H1 (cell line): ENCODE results near the gene ADAD1. TPM values are rescaled to one million over a fixed set of nuclear protein-coding genes. Genes with fewer than 3 reads are reported as not detected.

Experiments
- CTCF ChIA-PET: fragments of 300-600 bp; sonication (Branson Sonifier 250); formaldehyde crosslinking; loops from one replicate; lab custom pipeline; 2021; ENCODE audit not compliant: partially characterized antibody; lab: Charles Lee
- POLR2A ChIA-PET: fragments of 300-600 bp; sonication (Branson Sonifier 250); formaldehyde crosslinking; loops from one replicate; lab custom pipeline; 2021; ENCODE audit warnings: inconsistent platforms; ENCODE audit not compliant: partially characterized antibody; lab: Charles Lee
- DNase-seq, 2 experiments: peaks; one replicate each; pipeline versions ENCODE4 v3.0.0 to v3.0.0-alpha.2; 2010 to 2022; ENCODE audit warnings: low spot score in 2 of 2, low read depth in 1 of 2, mixed read lengths in 1 of 2
- FAIRE-seq: peaks from 2 replicates; lab custom pipeline; 2011; peaks lifted over from hg19 to GRCh38; lab: Jason Lieb, UNC
- H2AFZ ChIP-seq: 2 replicates; pipeline ENCODE4 v1.8.1; 2012; ENCODE audit warnings: low read length, inconsistent platforms
- H2AK5ac ChIP-seq: 2 replicates; pipeline ENCODE4 v1.6.1; 2013; ENCODE audit warnings: low read depth, low read length
- H2BK120ac ChIP-seq: replicated peaks from 2 replicates; pipeline ENCODE3; 2013; ENCODE audit warnings: low read depth, low read length, inconsistent platforms
- H2BK12ac ChIP-seq: 2 replicates; pipeline ENCODE4 v1.6.1; 2013; ENCODE audit warnings: low read depth, low read length
- H2BK15ac ChIP-seq: 2 replicates; pipeline ENCODE4 v1.6.1; 2013; ENCODE audit warnings: low read length
- H2BK20ac ChIP-seq: 2 replicates; pipeline ENCODE4 v1.6.1; 2013; ENCODE audit warnings: low read length
- H2BK5ac ChIP-seq: 2 replicates; pipeline ENCODE4 v1.6.1; 2013; ENCODE audit warnings: low read depth, low read length
- H3K14ac ChIP-seq: 2 replicates; pipeline ENCODE4 v1.6.1; 2013; ENCODE audit warnings: inconsistent platforms; ENCODE audit not compliant: insufficient read length
- H3K18ac ChIP-seq: 2 replicates; pipeline ENCODE4 v1.6.1; 2013; ENCODE audit warnings: low read length; ENCODE audit errors: extremely low read depth
- H3K23ac ChIP-seq: 2 replicates; pipeline ENCODE4 v1.6.1; 2013; ENCODE audit warnings: inconsistent platforms; ENCODE audit not compliant: insufficient read length
- H3K23me2 ChIP-seq: 2 replicates; pipeline ENCODE4 v1.6.1; 2013; ENCODE audit warnings: low read depth, low read length
- H3K27ac ChIP-seq: 2 replicates; pipeline ENCODE4 v1.6.1; 2011; ENCODE audit warnings: low read depth, low read length, inconsistent platforms
- H3K27me3 ChIP-seq, 4 experiments: replicated peaks in 1 of 4; 1 replicate in 1 of 4; 2 replicates in 3 of 4; pipeline versions ENCODE4 v1.6.1 to v1.8.1; 2011 to 2013; ENCODE audit warnings: low read length in 3 of 4, mild to moderate bottlenecking in 3 of 4, inconsistent platforms in 2 of 4, mixed read lengths in 2 of 4, moderate library complexity in 1 of 4; ENCODE audit not compliant: control insufficient read depth in 3 of 4, insufficient read depth in 3 of 4; ENCODE audit errors: extremely low read depth in 1 of 4
- H3K36me3 ChIP-seq, 4 experiments: 2 replicates each; pipeline versions ENCODE4 v1.6.1 to v1.8.1; 2011 to 2013; ENCODE audit warnings: mild to moderate bottlenecking in 4 of 4, low read length in 3 of 4, moderate library complexity in 2 of 4, control low read depth in 1 of 4, inconsistent platforms in 1 of 4; ENCODE audit not compliant: insufficient read depth in 4 of 4, control insufficient read depth in 2 of 4
- H3K4ac ChIP-seq: replicated peaks from 2 replicates; pipeline ENCODE3; 2013; ENCODE audit warnings: low read length, low read depth, mixed read lengths, inconsistent platforms; ENCODE audit not compliant: insufficient read length
- H3K4me1 ChIP-seq, 4 experiments: replicated peaks in 1 of 4; 1 replicate in 1 of 4; 2 replicates in 3 of 4; pipeline versions ENCODE4 v1.6.1 to v1.8.1; 2011 to 2013; ENCODE audit warnings: low read length in 3 of 4, inconsistent platforms in 2 of 4, mixed read lengths in 1 of 4; ENCODE audit not compliant: insufficient read depth in 4 of 4, control insufficient read depth in 3 of 4
- H3K4me2 ChIP-seq, 2 experiments: 2 replicates each; pipeline versions ENCODE4 v1.6.1 to v1.8.1; 2011 to 2013; ENCODE audit warnings: low read depth in 2 of 2, low read length in 2 of 2, control low read depth in 1 of 2, inconsistent platforms in 1 of 2, mild to moderate bottlenecking in 1 of 2; ENCODE audit not compliant: insufficient read depth in 1 of 2
- H3K4me3 ChIP-seq, 4 experiments: fragments of 200-600, 300-600 bp in 1 of 4; sonication (generic), shearing (Covaris generic), sonication (Bioruptor Twin) in 1 of 4; 2 replicates each; pipeline versions ENCODE4 v1.5.1 to v1.8.1; 2011 to 2016; ENCODE audit warnings: low read length in 4 of 4, low read depth in 3 of 4, control low read depth in 2 of 4, inconsistent platforms in 2 of 4, mild to moderate bottlenecking in 2 of 4, mixed read lengths in 1 of 4, moderate library complexity in 1 of 4; ENCODE audit not compliant: insufficient read depth in 2 of 4; ENCODE audit errors: extremely low read depth in 1 of 4
- H3K56ac ChIP-seq: replicated peaks from 2 replicates; pipeline ENCODE3; 2013; ENCODE audit warnings: low read depth, mild to moderate bottlenecking, mixed read lengths, low read length, inconsistent platforms; ENCODE audit not compliant: insufficient read length
- H3K79me1 ChIP-seq: 2 replicates; pipeline ENCODE4 v1.6.1; 2013; ENCODE audit warnings: low read depth, low read length, control low read depth
- H3K79me2 ChIP-seq, 2 experiments: 2 replicates each; pipeline versions ENCODE4 v1.6.1 to v1.8.1; 2012 to 2013; ENCODE audit warnings: low read length in 2 of 2, mild to moderate bottlenecking in 2 of 2, inconsistent platforms in 1 of 2; ENCODE audit not compliant: insufficient read depth in 2 of 2, control insufficient read depth in 1 of 2
- H3K9ac ChIP-seq, 4 experiments: replicated peaks in 1 of 4; 1 replicate in 1 of 4; 2 replicates in 3 of 4; pipeline versions ENCODE4 v1.6.1 to v1.8.1; 2011 to 2013; ENCODE audit warnings: low read depth in 3 of 4, low read length in 3 of 4, control low read depth in 2 of 4, mild to moderate bottlenecking in 2 of 4, moderate library complexity in 2 of 4, inconsistent platforms in 1 of 4; ENCODE audit errors: extremely low read depth in 1 of 4
- H3K9me3 ChIP-seq, 2 experiments: 2 replicates each; pipeline versions ENCODE4 v1.6.1 to v1.8.1; 2012 to 2013; ENCODE audit warnings: mild to moderate bottlenecking in 2 of 2, moderate library complexity in 2 of 2, control low read depth in 1 of 2, inconsistent platforms in 1 of 2, low read depth in 1 of 2, low read length in 1 of 2, mixed read lengths in 1 of 2; ENCODE audit not compliant: insufficient read depth in 2 of 2
- H4K20me1 ChIP-seq, 2 experiments: replicated peaks in 1 of 2; 2 replicates each; pipeline versions ENCODE3 to v1.8.1; 2011 to 2013; ENCODE audit warnings: inconsistent platforms in 2 of 2, low read length in 2 of 2, mild to moderate bottlenecking in 1 of 2; ENCODE audit not compliant: insufficient read depth in 2 of 2, control insufficient read depth in 1 of 2
- H4K5ac ChIP-seq: 2 replicates; pipeline ENCODE4 v1.6.1; 2013; ENCODE audit warnings: low read length, low read depth, mixed read lengths, inconsistent platforms; ENCODE audit not compliant: insufficient read length
- H4K8ac ChIP-seq: 2 replicates; pipeline ENCODE4 v1.8.0; 2013; ENCODE audit warnings: mild to moderate bottlenecking, moderate library complexity, low read length, inconsistent platforms; ENCODE audit not compliant: insufficient read depth; ENCODE audit errors: extremely low read depth
- H4K91ac ChIP-seq: replicated peaks from 2 replicates; pipeline ENCODE3; 2013; ENCODE audit warnings: low read length, mixed read lengths, inconsistent platforms; ENCODE audit not compliant: insufficient read length
- WGBS, 2 experiments: shearing (Covaris generic) in 1 of 2; methylation state at CpG; one replicate each; pipeline versions ENCODE4 v1.1.6 to v1.1.7; 2013 to 2015; ENCODE audit warnings: low lambda C conversion rate in 2 of 2, mixed read lengths in 2 of 2, inconsistent platforms in 1 of 2, low coverage in 1 of 2, missing lambda C conversion rate in 1 of 2; ENCODE audit not compliant: insufficient replicate concordance in 2 of 2, insufficient coverage in 1 of 2, insufficient read length in 1 of 2; ENCODE audit errors: extremely low coverage in 1 of 2, missing lambda C conversion rate in 1 of 2; 5-methylcytosine and 5-hydroxymethylcytosine counted together
- polyA plus RNA-seq, 7 experiments: library from polyadenylated mRNA; depleted of rRNA in 3 of 7; stranded (reverse) in 5 of 7; unstranded in 2 of 7; fragments of >200 nt in 5 of 7; fragments of 200-250 nt in 2 of 7; gene quantifications; 1 replicate in 5 of 7; 2 replicates in 1 of 7; 4 replicates in 1 of 7; pipeline versions ENCODE4 v1.2.1 to v1.2.3, GENCODE V29; 2011 to 2013; ENCODE audit warnings: missing spikeins in 2 of 7, mixed read lengths in 2 of 7
- total RNA-seq: library from RNA; stranded (reverse); fragmentation: NEBNext Ultra II Directional; extraction: Animal tissue kit (Norgen Biotek cat#: 25700); gene quantifications from 2 replicates; pipeline ENCODE4 v1.2.1, GENCODE V29; 2021
- TF ChIP-seq, protein P1 (sequence below): fragments of 300-600 bp; sonication (generic); IDR thresholded peaks from 2 replicates; pipeline ENCODE4 v1.7.1; 2012; ENCODE audit warnings: low read length, moderate library complexity, mild to moderate bottlenecking, inconsistent platforms; ENCODE audit not compliant: insufficient replicate concordance

Gene ADAD1
- total and polyA plus RNA-seq, 2 of the 8 experiments (the other 6 are each of a cell fraction or from before 2014, with no cell fraction given): not detected

DNA sequence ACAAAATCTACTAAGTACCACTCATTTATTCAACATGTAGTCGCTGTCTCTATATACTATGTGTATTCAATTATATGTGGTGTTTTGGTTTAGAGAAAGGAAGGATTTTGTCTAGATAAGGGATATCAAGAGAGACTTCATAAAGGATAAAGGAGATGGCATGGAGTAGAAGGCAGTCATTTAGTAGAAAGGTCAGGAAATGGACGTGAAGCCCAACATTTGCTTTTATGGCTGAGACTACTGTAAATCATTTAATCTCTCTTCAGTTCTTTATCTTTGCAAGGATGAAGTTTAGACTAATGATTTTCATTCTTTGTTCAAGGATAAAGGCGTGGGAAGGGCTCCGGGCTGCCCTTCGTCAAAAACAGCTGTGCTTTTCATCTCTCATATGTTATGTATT, 52.5 kb downstream of the ADAD1 start:
- Histone ChIP-seq H4K20me1 (no peaks in the 10 kb centered on the region), H2BK20ac (no peak overlapping the region), H3K4me2 (no peak overlapping the region), H3K79me2 (no peaks in the 10 kb centered on the region), H4K8ac (no peak overlapping the region), H3K23ac (no peak overlapping the region), H3K14ac (no peak overlapping the region), H2AFZ (no peak overlapping the region), H3K27me3 (no peaks in the 10 kb centered on the region), H3K79me1 (no peaks in the 10 kb centered on the region), H3K4me3 (no peak overlapping the region), H3K4me1 (no peaks in the 10 kb centered on the region), H4K5ac (no peak overlapping the region), H2AK5ac (no peak overlapping the region), H2BK5ac (no peak overlapping the region), H3K9me3 (no peaks in the 10 kb centered on the region), H2BK120ac (no peak overlapping the region), H2BK12ac (no peak overlapping the region), H2BK15ac (no peak overlapping the region), H3K18ac (no peak overlapping the region), H3K27ac (no peak overlapping the region), H3K56ac (no peak overlapping the region), H3K9ac (no peak overlapping the region), H4K91ac (no peak overlapping the region), H3K4ac (no peak overlapping the region), H3K23me2 (no peaks in the 10 kb centered on the region), H3K36me3 (no peaks in the 10 kb centered on the region)
- ChIA-PET CTCF (no interaction called here), POLR2A (no interaction called here)
- FAIRE-seq (no peak), DNase-seq (no peak)
- 86% methylated on average over 5 of the region's 5 CpGs; no CpG with 5 or more reads in 1 of the 2 experiments for WGBS, 2 experiments
- TF ChIP-seq, protein P1, sequence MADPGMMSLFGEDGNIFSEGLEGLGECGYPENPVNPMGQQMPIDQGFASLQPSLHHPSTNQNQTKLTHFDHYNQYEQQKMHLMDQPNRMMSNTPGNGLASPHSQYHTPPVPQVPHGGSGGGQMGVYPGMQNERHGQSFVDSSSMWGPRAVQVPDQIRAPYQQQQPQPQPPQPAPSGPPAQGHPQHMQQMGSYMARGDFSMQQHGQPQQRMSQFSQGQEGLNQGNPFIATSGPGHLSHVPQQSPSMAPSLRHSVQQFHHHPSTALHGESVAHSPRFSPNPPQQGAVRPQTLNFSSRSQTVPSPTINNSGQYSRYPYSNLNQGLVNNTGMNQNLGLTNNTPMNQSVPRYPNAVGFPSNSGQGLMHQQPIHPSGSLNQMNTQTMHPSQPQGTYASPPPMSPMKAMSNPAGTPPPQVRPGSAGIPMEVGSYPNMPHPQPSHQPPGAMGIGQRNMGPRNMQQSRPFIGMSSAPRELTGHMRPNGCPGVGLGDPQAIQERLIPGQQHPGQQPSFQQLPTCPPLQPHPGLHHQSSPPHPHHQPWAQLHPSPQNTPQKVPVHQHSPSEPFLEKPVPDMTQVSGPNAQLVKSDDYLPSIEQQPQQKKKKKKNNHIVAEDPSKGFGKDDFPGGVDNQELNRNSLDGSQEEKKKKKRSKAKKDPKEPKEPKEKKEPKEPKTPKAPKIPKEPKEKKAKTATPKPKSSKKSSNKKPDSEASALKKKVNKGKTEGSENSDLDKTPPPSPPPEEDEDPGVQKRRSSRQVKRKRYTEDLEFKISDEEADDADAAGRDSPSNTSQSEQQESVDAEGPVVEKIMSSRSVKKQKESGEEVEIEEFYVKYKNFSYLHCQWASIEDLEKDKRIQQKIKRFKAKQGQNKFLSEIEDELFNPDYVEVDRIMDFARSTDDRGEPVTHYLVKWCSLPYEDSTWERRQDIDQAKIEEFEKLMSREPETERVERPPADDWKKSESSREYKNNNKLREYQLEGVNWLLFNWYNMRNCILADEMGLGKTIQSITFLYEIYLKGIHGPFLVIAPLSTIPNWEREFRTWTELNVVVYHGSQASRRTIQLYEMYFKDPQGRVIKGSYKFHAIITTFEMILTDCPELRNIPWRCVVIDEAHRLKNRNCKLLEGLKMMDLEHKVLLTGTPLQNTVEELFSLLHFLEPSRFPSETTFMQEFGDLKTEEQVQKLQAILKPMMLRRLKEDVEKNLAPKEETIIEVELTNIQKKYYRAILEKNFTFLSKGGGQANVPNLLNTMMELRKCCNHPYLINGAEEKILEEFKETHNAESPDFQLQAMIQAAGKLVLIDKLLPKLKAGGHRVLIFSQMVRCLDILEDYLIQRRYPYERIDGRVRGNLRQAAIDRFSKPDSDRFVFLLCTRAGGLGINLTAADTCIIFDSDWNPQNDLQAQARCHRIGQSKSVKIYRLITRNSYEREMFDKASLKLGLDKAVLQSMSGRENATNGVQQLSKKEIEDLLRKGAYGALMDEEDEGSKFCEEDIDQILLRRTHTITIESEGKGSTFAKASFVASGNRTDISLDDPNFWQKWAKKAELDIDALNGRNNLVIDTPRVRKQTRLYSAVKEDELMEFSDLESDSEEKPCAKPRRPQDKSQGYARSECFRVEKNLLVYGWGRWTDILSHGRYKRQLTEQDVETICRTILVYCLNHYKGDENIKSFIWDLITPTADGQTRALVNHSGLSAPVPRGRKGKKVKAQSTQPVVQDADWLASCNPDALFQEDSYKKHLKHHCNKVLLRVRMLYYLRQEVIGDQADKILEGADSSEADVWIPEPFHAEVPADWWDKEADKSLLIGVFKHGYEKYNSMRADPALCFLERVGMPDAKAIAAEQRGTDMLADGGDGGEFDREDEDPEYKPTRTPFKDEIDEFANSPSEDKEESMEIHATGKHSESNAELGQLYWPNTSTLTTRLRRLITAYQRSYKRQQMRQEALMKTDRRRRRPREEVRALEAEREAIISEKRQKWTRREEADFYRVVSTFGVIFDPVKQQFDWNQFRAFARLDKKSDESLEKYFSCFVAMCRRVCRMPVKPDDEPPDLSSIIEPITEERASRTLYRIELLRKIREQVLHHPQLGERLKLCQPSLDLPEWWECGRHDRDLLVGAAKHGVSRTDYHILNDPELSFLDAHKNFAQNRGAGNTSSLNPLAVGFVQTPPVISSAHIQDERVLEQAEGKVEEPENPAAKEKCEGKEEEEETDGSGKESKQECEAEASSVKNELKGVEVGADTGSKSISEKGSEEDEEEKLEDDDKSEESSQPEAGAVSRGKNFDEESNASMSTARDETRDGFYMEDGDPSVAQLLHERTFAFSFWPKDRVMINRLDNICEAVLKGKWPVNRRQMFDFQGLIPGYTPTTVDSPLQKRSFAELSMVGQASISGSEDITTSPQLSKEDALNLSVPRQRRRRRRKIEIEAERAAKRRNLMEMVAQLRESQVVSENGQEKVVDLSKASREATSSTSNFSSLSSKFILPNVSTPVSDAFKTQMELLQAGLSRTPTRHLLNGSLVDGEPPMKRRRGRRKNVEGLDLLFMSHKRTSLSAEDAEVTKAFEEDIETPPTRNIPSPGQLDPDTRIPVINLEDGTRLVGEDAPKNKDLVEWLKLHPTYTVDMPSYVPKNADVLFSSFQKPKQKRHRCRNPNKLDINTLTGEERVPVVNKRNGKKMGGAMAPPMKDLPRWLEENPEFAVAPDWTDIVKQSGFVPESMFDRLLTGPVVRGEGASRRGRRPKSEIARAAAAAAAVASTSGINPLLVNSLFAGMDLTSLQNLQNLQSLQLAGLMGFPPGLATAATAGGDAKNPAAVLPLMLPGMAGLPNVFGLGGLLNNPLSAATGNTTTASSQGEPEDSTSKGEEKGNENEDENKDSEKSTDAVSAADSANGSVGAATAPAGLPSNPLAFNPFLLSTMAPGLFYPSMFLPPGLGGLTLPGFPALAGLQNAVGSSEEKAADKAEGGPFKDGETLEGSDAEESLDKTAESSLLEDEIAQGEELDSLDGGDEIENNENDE: no peak
